Fibroblast of pulmonary artery (primary cell): ENCODE measurements around the gene BEGAIN.

Experiments used
- DNase-seq: peaks from one replicate; pipeline ENCODE4 v3.0.0-alpha.2; 2010; ENCODE audit warnings: low read depth
- H3K4me3 ChIP-seq: replicated peaks from 2 replicates; pipeline ENCODE4 v1.5.1; 2011; ENCODE audit warnings: low read depth, mild to moderate bottlenecking, control low read depth, low read length, moderate library complexity
- TF ChIP-seq, protein P1 (sequence below): IDR thresholded peaks from 2 replicates; pipeline ENCODE4 v1.5.1; 2011; ENCODE audit warnings: mild to moderate bottlenecking, control low read depth, low read length, inconsistent platforms; ENCODE audit errors: missing control alignments

The BEGAIN gene

DNA sequence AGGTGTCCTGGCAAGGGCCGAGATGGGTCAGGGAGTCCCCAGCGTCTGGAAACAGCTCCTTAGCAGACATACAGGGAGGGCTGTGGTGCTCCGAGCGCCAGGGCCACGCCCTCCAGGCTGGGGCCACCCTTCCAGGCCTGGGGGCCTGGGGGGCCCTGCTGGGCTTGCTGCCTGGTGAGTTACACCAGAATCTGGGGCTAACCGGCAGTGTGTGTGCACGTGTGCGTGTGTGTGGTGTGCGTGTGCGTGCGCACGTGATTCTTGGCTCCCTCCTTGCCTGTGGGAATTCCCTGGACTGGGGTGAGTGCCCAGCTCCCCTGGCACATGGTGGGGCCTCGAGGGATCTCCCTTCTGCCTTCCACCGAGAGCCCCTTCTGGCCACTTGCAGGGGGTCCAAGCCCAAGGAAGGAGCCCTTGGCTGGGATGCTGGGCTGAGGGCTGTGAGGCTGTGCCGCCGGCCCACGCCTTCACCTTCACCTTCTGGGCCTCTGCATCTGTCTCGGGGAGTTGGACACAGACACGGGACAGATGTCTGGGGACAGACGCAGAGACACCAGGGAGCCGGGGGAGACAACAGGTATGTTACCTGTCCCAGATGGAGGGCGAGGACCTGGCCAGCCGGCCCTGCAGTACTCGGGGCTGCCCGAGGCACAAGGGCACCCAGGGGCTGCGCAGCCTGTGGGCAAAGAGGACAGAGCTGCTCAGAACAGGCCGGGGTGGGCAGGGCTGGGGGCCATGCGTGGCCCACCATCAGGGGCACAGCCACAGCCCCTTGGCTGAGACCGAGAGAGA lies 37.2 kb downstream of the BEGAIN start:
- TF ChIP-seq, protein P1, sequence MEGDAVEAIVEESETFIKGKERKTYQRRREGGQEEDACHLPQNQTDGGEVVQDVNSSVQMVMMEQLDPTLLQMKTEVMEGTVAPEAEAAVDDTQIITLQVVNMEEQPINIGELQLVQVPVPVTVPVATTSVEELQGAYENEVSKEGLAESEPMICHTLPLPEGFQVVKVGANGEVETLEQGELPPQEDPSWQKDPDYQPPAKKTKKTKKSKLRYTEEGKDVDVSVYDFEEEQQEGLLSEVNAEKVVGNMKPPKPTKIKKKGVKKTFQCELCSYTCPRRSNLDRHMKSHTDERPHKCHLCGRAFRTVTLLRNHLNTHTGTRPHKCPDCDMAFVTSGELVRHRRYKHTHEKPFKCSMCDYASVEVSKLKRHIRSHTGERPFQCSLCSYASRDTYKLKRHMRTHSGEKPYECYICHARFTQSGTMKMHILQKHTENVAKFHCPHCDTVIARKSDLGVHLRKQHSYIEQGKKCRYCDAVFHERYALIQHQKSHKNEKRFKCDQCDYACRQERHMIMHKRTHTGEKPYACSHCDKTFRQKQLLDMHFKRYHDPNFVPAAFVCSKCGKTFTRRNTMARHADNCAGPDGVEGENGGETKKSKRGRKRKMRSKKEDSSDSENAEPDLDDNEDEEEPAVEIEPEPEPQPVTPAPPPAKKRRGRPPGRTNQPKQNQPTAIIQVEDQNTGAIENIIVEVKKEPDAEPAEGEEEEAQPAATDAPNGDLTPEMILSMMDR = no peak
- no peak overlapping the region for H3K4me3 ChIP-seq
- no peak for DNase-seq

DNA sequence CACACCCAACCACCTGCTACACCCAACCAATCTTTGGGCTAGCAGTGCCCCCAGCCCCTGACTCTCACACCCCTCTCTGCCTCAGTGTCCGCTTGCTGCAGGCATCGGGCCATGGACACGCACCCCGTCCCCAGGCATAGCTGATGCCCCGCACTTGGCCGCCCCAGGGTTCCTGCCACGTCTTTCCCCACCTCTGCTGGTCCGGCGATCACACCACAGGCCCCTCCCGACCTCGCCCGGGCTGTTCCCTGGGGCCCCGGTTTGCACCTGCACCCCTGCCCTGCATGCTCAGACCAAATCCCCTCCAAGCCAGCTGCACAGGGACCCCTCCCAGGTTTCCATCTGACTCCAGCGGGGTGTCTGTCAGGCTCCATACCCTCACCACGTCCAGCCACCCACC lies 38.3 kb downstream of the BEGAIN start:
- TF ChIP-seq, protein P1 = no peak
- no peak overlapping the region for H3K4me3 ChIP-seq
- no peak for DNase-seq

DNA sequence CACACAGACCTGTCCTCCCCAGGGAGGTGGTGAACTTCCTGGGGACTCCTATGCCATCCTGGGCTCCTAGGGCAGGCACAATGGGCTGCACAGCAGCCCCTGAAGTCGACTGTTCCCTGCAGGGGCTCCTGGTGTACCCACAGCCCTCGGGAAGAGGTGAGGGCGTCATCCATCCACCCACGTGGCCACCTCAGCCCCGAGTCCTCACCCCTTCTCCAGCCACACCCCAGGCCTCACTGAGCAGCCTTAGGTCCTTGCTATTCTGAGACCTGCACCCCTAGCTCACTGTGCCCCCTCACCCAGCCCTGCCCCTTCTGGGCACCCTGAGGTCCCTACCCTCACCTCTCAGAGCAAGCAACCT lies 38.9 kb downstream of the BEGAIN start:
- TF ChIP-seq, protein P1 = no peak
- no peak for DNase-seq

DNA sequence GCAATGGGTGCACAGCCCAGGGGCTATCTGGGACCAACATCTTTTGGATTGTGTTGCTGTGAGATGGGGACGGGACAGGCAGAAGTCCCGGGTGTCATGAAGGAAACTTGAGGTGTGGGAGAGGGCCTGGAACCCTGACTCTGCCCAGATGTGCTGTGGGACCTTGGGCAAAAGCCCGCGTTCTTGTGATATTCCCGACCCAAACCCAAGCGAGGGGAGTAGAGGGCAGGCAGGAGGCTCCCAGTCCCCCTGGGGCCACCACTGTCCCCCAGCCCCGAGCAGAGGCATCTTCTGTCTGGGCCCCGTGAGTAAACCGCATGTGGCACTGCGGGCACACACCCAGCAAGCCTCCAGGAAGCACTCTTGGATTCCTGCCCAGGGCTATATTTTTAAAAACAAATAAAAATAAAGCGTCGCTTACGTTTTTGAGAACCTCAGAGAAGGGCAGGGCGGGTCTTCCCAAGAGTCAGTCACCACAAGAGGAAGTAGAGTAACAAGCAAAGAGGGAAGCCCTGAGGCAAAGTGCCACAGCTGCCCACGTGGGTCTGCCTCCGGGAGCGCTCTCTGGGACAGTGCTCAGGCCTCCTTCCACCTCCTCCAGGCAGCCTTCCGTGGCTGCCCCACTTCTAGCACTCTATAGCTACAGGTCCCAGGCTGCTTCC lies 39.5 kb downstream of the BEGAIN start:
- DNase-seq = peak; percentile 50
- H3K4me3 ChIP-seq = no peak overlapping the region
- TF ChIP-seq, protein P1 = no peak

More for the DNA sequence above, 38.9 kb downstream of the BEGAIN start:
- no peak overlapping the region for H3K4me3 ChIP-seq

DNA sequence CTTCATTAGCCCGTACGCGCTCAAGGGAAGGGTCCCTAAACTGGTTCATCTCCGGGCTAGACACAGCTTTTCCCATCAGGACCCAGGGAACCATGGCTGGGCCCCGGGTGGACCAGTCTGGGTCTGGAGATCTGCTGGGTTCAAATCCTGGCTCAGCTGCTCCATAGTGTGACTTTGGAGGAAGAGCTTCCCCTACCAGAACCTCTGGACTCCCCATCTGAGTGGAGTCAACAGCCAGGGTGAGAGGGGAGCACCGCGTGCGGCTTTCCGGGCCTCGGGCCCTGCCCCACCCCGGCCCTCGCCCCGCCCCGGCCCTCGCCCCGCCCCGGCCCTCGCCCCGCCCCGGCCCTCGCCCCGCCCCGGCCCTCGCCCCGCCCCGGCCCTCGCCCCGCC lies 41.2 kb downstream of the BEGAIN start:
- no peak for DNase-seq
- TF ChIP-seq, protein P1 = no peak
- peak overlapping the region; percentile 25 for H3K4me3 ChIP-seq

DNA sequence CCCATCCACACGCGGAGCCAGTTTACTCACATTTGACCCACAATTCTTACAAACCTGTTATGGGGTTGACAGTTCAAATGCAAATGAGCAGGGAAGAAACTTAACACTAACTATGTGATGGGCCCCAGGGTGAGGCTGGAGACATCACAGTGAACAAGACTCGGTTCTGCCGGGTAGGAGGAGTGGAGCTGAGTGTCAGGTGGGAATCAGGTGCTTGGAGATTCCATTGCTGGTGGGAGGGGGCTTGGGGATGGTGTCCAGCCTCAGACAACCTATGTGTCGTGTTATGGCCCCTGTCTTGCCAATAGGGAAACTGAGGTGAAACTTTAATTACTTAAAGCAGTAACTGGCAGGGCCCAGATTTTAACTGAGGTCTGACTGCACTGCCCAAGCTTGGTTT lies 41.9 kb downstream of the BEGAIN start:
- H3K4me3 ChIP-seq = no peak overlapping the region
- TF ChIP-seq, protein P1 = no peak

More for the DNA sequence above, 41.9 kb downstream of the BEGAIN start:
- no peak for DNase-seq
